HEK293 (cell line): Measurements from ENCODE around the gene PTHLH.

Source experiments
- EGR2 ChIP-seq: fragments of 450-650 bp; formaldehyde crosslinking; IDR thresholded peaks from 2 replicates; pipeline ENCODE4 v1.5.1; 2016; ENCODE audit warnings: low read depth, missing biosample characterization, missing genetic modification characterization
- GLI2 ChIP-seq: fragments of 450-650 bp; formaldehyde crosslinking; IDR thresholded peaks from 2 replicates; pipeline ENCODE4; 2017; ENCODE audit warnings: missing biosample characterization, missing genetic modification characterization, low read depth, borderline replicate concordance
- GLIS1 ChIP-seq: fragments of 450-650 bp; formaldehyde crosslinking; IDR thresholded peaks from 2 replicates; pipeline ENCODE4 v1.5.1; 2016; ENCODE audit warnings: missing biosample characterization, missing genetic modification characterization
- KLF16 ChIP-seq: fragments of 450-650 bp; formaldehyde crosslinking; IDR thresholded peaks from 2 replicates; pipeline ENCODE4 v1.5.1; 2017; ENCODE audit warnings: missing biosample characterization, missing genetic modification characterization
- PRDM1 ChIP-seq: fragments of 450-650 bp; formaldehyde crosslinking; IDR thresholded peaks from 2 replicates; pipeline ENCODE4; 2016; ENCODE audit warnings: missing biosample characterization, missing genetic modification characterization
- SETDB1 ChIP-seq: IDR thresholded peaks from one replicate; pipeline ENCODE4 v1.6.1; 2017; ENCODE audit warnings: mild to moderate bottlenecking, low read length, moderate library complexity, mixed read lengths; ENCODE audit not compliant: insufficient read length
- ZNF121 ChIP-seq: fragments of 450-650 bp; formaldehyde crosslinking; IDR thresholded peaks from 2 replicates; pipeline ENCODE4 v1.5.1; 2016; ENCODE audit warnings: missing biosample characterization, missing genetic modification characterization
- ZNF16 ChIP-seq: fragments of 450-650 bp; formaldehyde crosslinking; IDR thresholded peaks from 2 replicates; pipeline ENCODE4 v1.5.1; 2016; ENCODE audit warnings: low read depth, missing biosample characterization, missing genetic modification characterization
- ZNF292 ChIP-seq: fragments of 450-650 bp; formaldehyde crosslinking; IDR thresholded peaks from 2 replicates; pipeline ENCODE4 v1.5.1; 2016; ENCODE audit warnings: low read depth, missing biosample characterization, missing genetic modification characterization, borderline replicate concordance
- ZNF48 ChIP-seq: fragments of 450-650 bp; formaldehyde crosslinking; IDR thresholded peaks from 2 replicates; pipeline ENCODE4 v1.5.1; 2016; ENCODE audit warnings: missing biosample characterization, missing genetic modification characterization
- ZNF624 ChIP-seq: fragments of 450-650 bp; formaldehyde crosslinking; IDR thresholded peaks from 2 replicates; pipeline ENCODE4 v1.5.1; 2017; ENCODE audit warnings: missing biosample characterization, missing genetic modification characterization
- TF ChIP-seq, protein P1 (sequence below): fragments of 450-650 bp; formaldehyde crosslinking; IDR thresholded peaks from 2 replicates; pipeline ENCODE4 v1.5.1; 2016; ENCODE audit warnings: missing biosample characterization, missing genetic modification characterization
- TF ChIP-seq, protein P2 (sequence below): fragments of 450-650 bp; formaldehyde crosslinking; conservative IDR thresholded peaks from 2 replicates; pipeline ENCODE4 v1.5.1; 2016; ENCODE audit warnings: low read depth, missing biosample characterization, missing genetic modification characterization
- TF ChIP-seq, protein P3 (sequence below): fragments of 450-650 bp; formaldehyde crosslinking; IDR thresholded peaks from 2 replicates; pipeline ENCODE4 v1.5.1; 2017; ENCODE audit warnings: missing biosample characterization, missing genetic modification characterization

DNA sequence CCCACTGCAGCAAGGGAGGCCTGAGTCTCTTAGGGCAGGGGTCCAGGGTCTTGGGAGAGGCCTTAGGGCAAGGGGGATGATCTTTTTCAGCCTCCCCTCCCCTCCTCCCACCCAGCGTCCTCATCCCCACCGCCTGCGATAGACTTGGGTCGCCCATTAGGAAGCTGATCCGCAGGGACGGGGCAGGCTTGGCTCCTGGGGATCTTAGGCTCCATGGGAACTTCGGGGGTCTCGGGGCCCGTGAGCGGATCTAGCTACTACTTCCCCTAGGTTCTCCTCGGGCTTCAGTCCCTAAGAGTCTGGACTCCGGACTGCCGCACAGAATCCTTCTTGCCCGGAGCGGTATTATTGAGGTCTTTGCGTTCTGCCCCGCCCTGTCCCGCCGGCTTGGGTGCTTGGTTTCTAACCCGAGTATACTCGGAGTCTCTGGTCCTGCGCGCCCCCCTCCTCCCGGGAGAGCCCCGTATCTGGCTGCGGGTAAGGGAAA lies 2.2 kb upstream of the PTHLH start:
- no peak for TF ChIP-seq ZNF121 (tag by site-specific recombination)
- TF ChIP-seq, protein P1, sequence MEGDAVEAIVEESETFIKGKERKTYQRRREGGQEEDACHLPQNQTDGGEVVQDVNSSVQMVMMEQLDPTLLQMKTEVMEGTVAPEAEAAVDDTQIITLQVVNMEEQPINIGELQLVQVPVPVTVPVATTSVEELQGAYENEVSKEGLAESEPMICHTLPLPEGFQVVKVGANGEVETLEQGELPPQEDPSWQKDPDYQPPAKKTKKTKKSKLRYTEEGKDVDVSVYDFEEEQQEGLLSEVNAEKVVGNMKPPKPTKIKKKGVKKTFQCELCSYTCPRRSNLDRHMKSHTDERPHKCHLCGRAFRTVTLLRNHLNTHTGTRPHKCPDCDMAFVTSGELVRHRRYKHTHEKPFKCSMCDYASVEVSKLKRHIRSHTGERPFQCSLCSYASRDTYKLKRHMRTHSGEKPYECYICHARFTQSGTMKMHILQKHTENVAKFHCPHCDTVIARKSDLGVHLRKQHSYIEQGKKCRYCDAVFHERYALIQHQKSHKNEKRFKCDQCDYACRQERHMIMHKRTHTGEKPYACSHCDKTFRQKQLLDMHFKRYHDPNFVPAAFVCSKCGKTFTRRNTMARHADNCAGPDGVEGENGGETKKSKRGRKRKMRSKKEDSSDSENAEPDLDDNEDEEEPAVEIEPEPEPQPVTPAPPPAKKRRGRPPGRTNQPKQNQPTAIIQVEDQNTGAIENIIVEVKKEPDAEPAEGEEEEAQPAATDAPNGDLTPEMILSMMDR (tag by site-specific recombination): no peak
- TF ChIP-seq ZNF624 (tag by site-specific recombination): no peak
- TF ChIP-seq EGR2 (tag by site-specific recombination): no peak
- TF ChIP-seq ZNF16: no peak
- TF ChIP-seq, protein P2, sequence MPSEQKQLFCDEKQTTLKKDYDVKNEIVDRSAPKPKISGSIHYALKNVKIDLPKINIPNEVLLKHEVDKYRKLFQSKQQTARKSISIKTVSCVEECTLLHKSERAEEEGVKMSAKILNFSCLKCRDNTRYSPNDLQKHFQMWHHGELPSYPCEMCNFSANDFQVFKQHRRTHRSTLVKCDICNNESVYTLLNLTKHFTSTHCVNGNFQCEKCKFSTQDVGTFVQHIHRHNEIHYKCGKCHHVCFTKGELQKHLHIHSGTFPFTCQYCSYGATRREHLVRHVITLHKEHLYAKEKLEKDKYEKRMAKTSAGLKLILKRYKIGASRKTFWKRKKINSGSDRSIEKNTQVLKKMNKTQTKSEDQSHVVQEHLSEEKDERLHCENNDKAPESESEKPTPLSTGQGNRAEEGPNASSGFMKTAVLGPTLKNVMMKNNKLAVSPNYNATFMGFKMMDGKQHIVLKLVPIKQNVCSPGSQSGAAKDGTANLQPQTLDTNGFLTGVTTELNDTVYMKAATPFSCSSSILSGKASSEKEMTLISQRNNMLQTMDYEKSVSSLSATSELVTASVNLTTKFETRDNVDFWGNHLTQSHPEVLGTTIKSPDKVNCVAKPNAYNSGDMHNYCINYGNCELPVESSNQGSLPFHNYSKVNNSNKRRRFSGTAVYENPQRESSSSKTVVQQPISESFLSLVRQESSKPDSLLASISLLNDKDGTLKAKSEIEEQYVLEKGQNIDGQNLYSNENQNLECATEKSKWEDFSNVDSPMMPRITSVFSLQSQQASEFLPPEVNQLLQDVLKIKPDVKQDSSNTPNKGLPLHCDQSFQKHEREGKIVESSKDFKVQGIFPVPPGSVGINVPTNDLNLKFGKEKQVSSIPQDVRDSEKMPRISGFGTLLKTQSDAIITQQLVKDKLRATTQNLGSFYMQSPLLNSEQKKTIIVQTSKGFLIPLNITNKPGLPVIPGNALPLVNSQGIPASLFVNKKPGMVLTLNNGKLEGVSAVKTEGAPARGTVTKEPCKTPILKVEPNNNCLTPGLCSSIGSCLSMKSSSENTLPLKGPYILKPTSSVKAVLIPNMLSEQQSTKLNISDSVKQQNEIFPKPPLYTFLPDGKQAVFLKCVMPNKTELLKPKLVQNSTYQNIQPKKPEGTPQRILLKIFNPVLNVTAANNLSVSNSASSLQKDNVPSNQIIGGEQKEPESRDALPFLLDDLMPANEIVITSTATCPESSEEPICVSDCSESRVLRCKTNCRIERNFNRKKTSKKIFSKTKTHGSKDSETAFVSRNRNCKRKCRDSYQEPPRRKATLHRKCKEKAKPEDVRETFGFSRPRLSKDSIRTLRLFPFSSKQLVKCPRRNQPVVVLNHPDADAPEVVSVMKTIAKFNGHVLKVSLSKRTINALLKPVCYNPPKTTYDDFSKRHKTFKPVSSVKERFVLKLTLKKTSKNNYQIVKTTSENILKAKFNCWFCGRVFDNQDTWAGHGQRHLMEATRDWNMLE (tag by site-specific recombination): no peak
- TF ChIP-seq ZNF48 (tag by site-specific recombination): no peak
- no peak for TF ChIP-seq SETDB1
- TF ChIP-seq, protein P3, sequence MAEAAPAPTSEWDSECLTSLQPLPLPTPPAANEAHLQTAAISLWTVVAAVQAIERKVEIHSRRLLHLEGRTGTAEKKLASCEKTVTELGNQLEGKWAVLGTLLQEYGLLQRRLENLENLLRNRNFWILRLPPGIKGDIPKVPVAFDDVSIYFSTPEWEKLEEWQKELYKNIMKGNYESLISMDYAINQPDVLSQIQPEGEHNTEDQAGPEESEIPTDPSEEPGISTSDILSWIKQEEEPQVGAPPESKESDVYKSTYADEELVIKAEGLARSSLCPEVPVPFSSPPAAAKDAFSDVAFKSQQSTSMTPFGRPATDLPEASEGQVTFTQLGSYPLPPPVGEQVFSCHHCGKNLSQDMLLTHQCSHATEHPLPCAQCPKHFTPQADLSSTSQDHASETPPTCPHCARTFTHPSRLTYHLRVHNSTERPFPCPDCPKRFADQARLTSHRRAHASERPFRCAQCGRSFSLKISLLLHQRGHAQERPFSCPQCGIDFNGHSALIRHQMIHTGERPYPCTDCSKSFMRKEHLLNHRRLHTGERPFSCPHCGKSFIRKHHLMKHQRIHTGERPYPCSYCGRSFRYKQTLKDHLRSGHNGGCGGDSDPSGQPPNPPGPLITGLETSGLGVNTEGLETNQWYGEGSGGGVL (tag by site-specific recombination): no peak
- no peak for TF ChIP-seq PRDM1 (tag by site-specific recombination)
- TF ChIP-seq KLF16 (tag by site-specific recombination): no peak
- no peak for TF ChIP-seq ZNF292 (tag by site-specific recombination)
- TF ChIP-seq GLI2 (tag by site-specific recombination): no peak
- no peak for TF ChIP-seq GLIS1 (tag by site-specific recombination)
